ENCODE data around the gene SGMS2. TPM values are rescaled to one million over a fixed set of nuclear protein-coding genes. Genes with fewer than 3 reads are reported as not detected.

The SGMS2 gene
- polyA plus RNA-seq, 2 of the 4 experiments (the other 2 are of a cell fraction): 8.5 to 22.6 TPM

GRCh38 chr4:107808572-107808971 is 16.2 kb upstream of the SGMS2 start:
- TF ChIP-seq HOXA7 (CRISPR knock-in tag; IDR thresholded peaks at IDR 0.05) (no peak), GATA3 (IDR thresholded peaks at IDR 0.05; ENCODE audit: borderline replicate concordance) (no peak), MYC (IDR thresholded peaks at IDR 0.05; ENCODE audit: borderline replicate concordance, low read length) (no peak), RAD21 (conservative IDR thresholded peaks at IDR 0.05 in 1 of 2, IDR thresholded peaks at IDR 0.05 in 1 of 2) (no peak), RFX5 (IDR thresholded peaks at IDR 0.05) (no peak), HOXB5 (CRISPR knock-in tag; IDR thresholded peaks at IDR 0.05) (no peak), HMGXB4 (CRISPR knock-in tag; IDR thresholded peaks at IDR 0.05; ENCODE audit: borderline replicate concordance) (no peak), SMC3 (IDR thresholded peaks at IDR 0.05) (no peak), NFE2L2 (conservative IDR thresholded peaks at IDR 0.05; ENCODE audit: low read length) (no peak), NPAS2 (CRISPR knock-in tag; IDR thresholded peaks at IDR 0.05; ENCODE audit: borderline replicate concordance) (no peak), POLR2AphosphoS2 (conservative IDR thresholded peaks at IDR 0.05; ENCODE audit: low read length) (no peak), EP300 (IDR thresholded peaks at IDR 0.05) (no peak), ZFP36 (IDR thresholded peaks at IDR 0.05; ENCODE audit: borderline replicate concordance, partially characterized antibody) (no peak), CBX8 (IDR thresholded peaks at IDR 0.05) (no peak), JUNB (IDR thresholded peaks at IDR 0.05) (no peak), ZNF302 (CRISPR knock-in tag; IDR thresholded peaks at IDR 0.05) (no peak), EHF (CRISPR knock-in tag; IDR thresholded peaks at IDR 0.05) (no peak)
- TF ChIP-seq, protein P1, sequence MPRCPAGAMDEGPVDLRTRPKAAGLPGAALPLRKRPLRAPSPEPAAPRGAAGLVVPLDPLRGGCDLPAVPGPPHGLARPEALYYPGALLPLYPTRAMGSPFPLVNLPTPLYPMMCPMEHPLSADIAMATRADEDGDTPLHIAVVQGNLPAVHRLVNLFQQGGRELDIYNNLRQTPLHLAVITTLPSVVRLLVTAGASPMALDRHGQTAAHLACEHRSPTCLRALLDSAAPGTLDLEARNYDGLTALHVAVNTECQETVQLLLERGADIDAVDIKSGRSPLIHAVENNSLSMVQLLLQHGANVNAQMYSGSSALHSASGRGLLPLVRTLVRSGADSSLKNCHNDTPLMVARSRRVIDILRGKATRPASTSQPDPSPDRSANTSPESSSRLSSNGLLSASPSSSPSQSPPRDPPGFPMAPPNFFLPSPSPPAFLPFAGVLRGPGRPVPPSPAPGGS (IDR thresholded peaks at IDR 0.05): no peak
- TF ChIP-seq, protein P2, sequence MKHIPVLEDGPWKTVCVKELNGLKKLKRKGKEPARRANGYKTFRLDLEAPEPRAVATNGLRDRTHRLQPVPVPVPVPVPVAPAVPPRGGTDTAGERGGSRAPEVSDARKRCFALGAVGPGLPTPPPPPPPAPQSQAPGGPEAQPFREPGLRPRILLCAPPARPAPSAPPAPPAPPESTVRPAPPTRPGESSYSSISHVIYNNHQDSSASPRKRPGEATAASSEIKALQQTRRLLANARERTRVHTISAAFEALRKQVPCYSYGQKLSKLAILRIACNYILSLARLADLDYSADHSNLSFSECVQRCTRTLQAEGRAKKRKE (CRISPR knock-in tag; IDR thresholded peaks at IDR 0.05; ENCODE audit: low read depth): no peak
- TF ChIP-seq, protein P3, sequence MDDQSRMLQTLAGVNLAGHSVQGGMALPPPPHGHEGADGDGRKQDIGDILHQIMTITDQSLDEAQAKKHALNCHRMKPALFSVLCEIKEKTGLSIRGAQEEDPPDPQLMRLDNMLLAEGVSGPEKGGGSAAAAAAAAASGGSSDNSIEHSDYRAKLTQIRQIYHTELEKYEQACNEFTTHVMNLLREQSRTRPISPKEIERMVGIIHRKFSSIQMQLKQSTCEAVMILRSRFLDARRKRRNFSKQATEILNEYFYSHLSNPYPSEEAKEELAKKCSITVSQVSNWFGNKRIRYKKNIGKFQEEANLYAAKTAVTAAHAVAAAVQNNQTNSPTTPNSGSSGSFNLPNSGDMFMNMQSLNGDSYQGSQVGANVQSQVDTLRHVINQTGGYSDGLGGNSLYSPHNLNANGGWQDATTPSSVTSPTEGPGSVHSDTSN (IDR thresholded peaks at IDR 0.05): no peak
- Histone ChIP-seq H3K27ac (no peak overlapping the region), H3K4me1 (no peaks in the 10 kb centered on the region), H3K4me2 (no peak overlapping the region), H3K9me3 (no peaks in the 10 kb centered on the region), H3K4me3 (no peak overlapping the region)
- no peak for DNase-seq (ENCODE audit: low read depth in 1 of 2, low spot score in 1 of 2)
- no peak for ATAC-seq
- ChIA-PET CTCF (no interaction called here), POLR2A (no interaction called here)
- FAIRE-seq: no peak
- WGBS (ENCODE audit: missing lambda C conversion rate): 84% methylated on average over 4 of the region's 4 CpGs

- TF ChIP-seq ZC3H11A (IDR thresholded peaks at IDR 0.05): no peak
- TF ChIP-seq FOXS1 (CRISPR knock-in tag; IDR thresholded peaks at IDR 0.05): no peak
- TF ChIP-seq HDAC2 (IDR thresholded peaks at IDR 0.05): no peak
- ChIA-PET CTCF (interaction anchor here (0.7 to 1.4 kb wide), 2 partner anchors 104 to 131 kb away, joined by 3 to 4 read pairs; no protein-coding TSS in a partner anchor), POLR2A (no interaction called here)
- Histone ChIP-seq H3K4me2 (no peak overlapping the region), H3K27ac (no peak overlapping the region), H3K4me1 (no peaks in the 10 kb centered on the region), H3K4me3 (no peak overlapping the region), H3K9me3 (no peaks in the 10 kb centered on the region)
- FAIRE-seq (no peak), ATAC-seq (no peak), DNase-seq (ENCODE audit: low read depth in 1 of 2, low spot score in 1 of 2) (no peak)
- WGBS (ENCODE audit: missing lambda C conversion rate): 89% methylated on average over 4 of the region's 4 CpGs
These were observed 15.5 kb upstream of the SGMS2 start for GRCh38 chr4:107809210-107809609.

Data from A549 (cell line).